Measurements from ENCODE around the gene OSM. TPM values are rescaled to one million over a fixed set of nuclear protein-coding genes. Genes with fewer than 3 reads are reported as not detected.
A peak's percentile ranks its signal among the peaks of the same experiment; 100 is the strongest.

Gene OSM
- polyA plus RNA-seq, 3 donors = 48.0 to 295 (median 146) TPM

- TF ChIP-seq CTCF (IDR thresholded peaks at IDR 0.05) = no peak
- Histone ChIP-seq H3K4me2 (replicated peaks; ENCODE audit: extremely low read depth, low read length, poor library complexity, severe bottlenecking) (no peak overlapping the region), H3K79me2 (ENCODE audit: insufficient read depth, low read length) (peaks cover 15% of the 10 kb centered on the region), H2AFZ (ENCODE audit: insufficient read depth, low read depth, low read length, poor library complexity, severe bottlenecking) (no peak overlapping the region), H3K27ac (ENCODE audit: low read depth in 1 of 2, low read length in 2 of 2) (no peak overlapping the region), H3K9ac (ENCODE audit: insufficient read depth, low read length, poor library complexity, severe bottlenecking) (no peak overlapping the region), H3K9me3 (replicated peaks in 1 of 2; ENCODE audit: control insufficient read depth in 1 of 2, insufficient read depth in 1 of 2, low read length in 2 of 2) (no peaks in the 10 kb centered on the region), H3K36me3 (replicated peaks in 1 of 2; ENCODE audit: control insufficient read depth in 1 of 2, insufficient read depth in 2 of 2, low read length in 2 of 2) (peaks cover 53 to 70% of the 10 kb centered on the region in 2 donors), H4K20me1 (ENCODE audit: insufficient read depth, low read length) (peaks cover 43% of the 10 kb centered on the region), H3K27me3 (ENCODE audit: control insufficient read depth in 2 of 2, insufficient read depth in 2 of 2, low read length in 2 of 2) (no peaks in the 10 kb centered on the region), H3K4me3 (replicated peaks in 1 of 3; ENCODE audit: low read depth in 2 of 3, low read length in 3 of 3) (no peak overlapping the region), H3K4me1 (ENCODE audit: control insufficient read depth in 1 of 2, insufficient read depth in 2 of 2, low read length in 2 of 2) (peaks cover 35% of the 10 kb centered on the region in 2 donors)
- Mint-ChIP-seq H3K36me3 (peaks cover 81% of the 10 kb centered on the region in 2 donors), H3K4me3 (no peak overlapping the region), H3K4me1 (peaks cover 41% of the 10 kb centered on the region), H3K27ac (no peak overlapping the region), H3K9me3 (peaks cover 0 to 2% (median 0%) of the 10 kb centered on the region in 7 donors), H3K27me3 (ENCODE audit: low read depth in 3 of 3) (peaks cover 0 to 3% (median 2%) of the 10 kb centered on the region in 3 donors)
- intact Hi-C loops (cut with micrococcal nuclease) = no loop called here
- DNase-seq = no peak
- 100% methylated on average over 11 of the region's 13 CpGs for WGBS (ENCODE audit: insufficient coverage)
Observed at GRCh38 chr22:30299322-30299721, 32.7 kb upstream of the OSM start.

GRCh38 chr22:30297991-30298701 lies 31.5 kb upstream of the OSM start:
- Mint-ChIP-seq H3K4me1 (peaks cover 29% of the 10 kb centered on the region), H3K36me3 (peaks cover 84% of the 10 kb centered on the region in 2 donors), H3K27ac (peak overlapping the region in 1 of 7 donors; percentile 60), H3K9me3 (peaks cover 0 to 2% (median 0%) of the 10 kb centered on the region in 7 donors), H3K4me3 (no peak overlapping the region), H3K27me3 (ENCODE audit: low read depth in 3 of 3) (peaks cover 0 to 3% (median 2%) of the 10 kb centered on the region in 3 donors)
- intact Hi-C loops (cut with micrococcal nuclease) = no loop called here
- Histone ChIP-seq H3K4me3 (replicated peaks in 1 of 3; ENCODE audit: low read depth in 2 of 3, low read length in 3 of 3) (no peak overlapping the region), H3K27ac (ENCODE audit: low read depth in 1 of 2, low read length in 2 of 2) (no peak overlapping the region), H3K36me3 (replicated peaks in 1 of 2; ENCODE audit: control insufficient read depth in 1 of 2, insufficient read depth in 2 of 2, low read length in 2 of 2) (peaks cover 65 to 81% of the 10 kb centered on the region in 2 donors), H3K9ac (ENCODE audit: insufficient read depth, low read length, poor library complexity, severe bottlenecking) (no peak overlapping the region), H4K20me1 (ENCODE audit: insufficient read depth, low read length) (peaks cover 48% of the 10 kb centered on the region), H3K79me2 (ENCODE audit: insufficient read depth, low read length) (peaks cover 3% of the 10 kb centered on the region), H3K4me2 (replicated peaks; ENCODE audit: extremely low read depth, low read length, poor library complexity, severe bottlenecking) (no peak overlapping the region), H3K4me1 (ENCODE audit: control insufficient read depth in 1 of 2, insufficient read depth in 2 of 2, low read length in 2 of 2) (peaks cover 23% of the 10 kb centered on the region in 2 donors), H3K9me3 (replicated peaks in 1 of 2; ENCODE audit: control insufficient read depth in 1 of 2, insufficient read depth in 1 of 2, low read length in 2 of 2) (no peaks in the 10 kb centered on the region), H2AFZ (ENCODE audit: insufficient read depth, low read depth, low read length, poor library complexity, severe bottlenecking) (no peak overlapping the region), H3K27me3 (ENCODE audit: control insufficient read depth in 2 of 2, insufficient read depth in 2 of 2, low read length in 2 of 2) (no peaks in the 10 kb centered on the region)
- no peak for TF ChIP-seq CTCF (IDR thresholded peaks at IDR 0.05)
- no peak for DNase-seq
- 96% methylated on average over 5 of the region's 9 CpGs for WGBS (ENCODE audit: insufficient coverage)

Measured in CD14-positive monocyte (primary cell).